Glomerular visceral epithelial cell (primary cell): ENCODE data around the gene CHST5.

Experiments
- DNase-seq: peaks from one replicate; pipeline ENCODE4 v3.0.0-alpha.2; 2016; ENCODE audit errors: extremely low spot score

Gene CHST5

GRCh38 chr16:75535901-75536300 is at the start of gene CHST5:
TSS of gene CHST5 (minus strand) at chr16:75536108. CDS start at chr16:75530384, 5,724 bp downstream.
- DNase-seq = no peak

DNA sequence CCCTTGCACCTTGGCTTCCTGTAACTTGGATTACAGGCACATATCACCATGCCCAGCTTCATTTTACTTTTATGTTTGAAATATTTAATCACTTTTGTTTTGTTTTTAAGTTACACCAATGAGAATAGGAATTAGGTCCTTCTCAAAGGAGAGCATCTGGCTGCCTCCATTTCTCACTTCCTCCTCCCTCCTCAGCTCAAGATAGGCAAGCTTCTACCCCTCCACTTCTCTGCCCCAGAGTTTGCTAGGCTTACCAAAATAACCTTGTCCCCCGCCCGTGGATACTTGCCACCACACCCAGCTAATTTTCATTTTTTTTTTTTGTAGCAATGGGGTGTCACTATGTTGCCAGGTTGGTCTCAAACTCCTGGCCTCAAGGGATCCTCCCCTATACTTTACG is 48.2 kb upstream of the CHST5 start:
- DNase-seq = no peak

- DNase-seq = no peak
These were observed 43.5 kb upstream of the CHST5 start for GRCh38 chr16:75579281-75579834.

DNA sequence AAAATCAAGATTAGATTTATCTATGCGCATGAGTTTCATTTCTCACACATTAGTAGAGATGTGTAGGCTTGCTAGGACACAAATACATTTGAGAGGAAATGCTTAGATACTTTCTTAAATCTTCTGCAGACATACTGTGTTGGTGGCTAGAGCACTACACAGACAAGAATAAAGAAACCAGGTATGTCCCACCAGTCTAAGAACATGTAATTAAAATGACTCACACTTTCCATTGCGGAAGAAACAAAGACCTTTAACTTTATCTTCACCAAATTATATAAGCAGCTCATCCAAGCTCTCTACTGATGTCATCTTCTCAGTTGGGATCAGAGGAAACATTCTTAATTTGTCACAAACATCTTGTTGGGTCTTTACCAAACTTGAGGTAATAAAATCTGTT is 42.8 kb upstream of the CHST5 start:
- DNase-seq = no peak

GRCh38 chr16:75578212-75578611 is 42.3 kb upstream of the CHST5 start:
- DNase-seq = no peak

DNA sequence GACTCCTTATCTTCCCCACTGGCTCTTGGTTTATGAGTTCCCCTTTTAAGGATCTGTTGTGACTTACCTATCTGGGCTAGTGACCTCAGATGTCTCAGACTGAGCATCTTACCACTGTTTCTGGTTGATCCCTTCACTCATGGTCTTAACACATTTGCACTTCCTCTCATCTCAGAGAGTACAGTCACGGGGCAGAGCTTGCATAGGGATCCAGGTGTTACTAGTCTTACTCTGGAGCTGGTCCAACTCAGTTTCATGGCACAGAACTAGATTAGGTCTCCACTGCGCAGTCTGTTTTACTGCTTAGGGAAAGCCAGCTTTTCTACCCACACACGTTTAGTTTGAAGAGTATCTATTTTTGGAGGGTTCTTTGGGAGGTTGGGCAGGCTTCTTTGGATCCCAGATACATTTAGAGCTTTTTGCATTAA is 40.5 kb upstream of the CHST5 start:
- DNase-seq = no peak

DNA sequence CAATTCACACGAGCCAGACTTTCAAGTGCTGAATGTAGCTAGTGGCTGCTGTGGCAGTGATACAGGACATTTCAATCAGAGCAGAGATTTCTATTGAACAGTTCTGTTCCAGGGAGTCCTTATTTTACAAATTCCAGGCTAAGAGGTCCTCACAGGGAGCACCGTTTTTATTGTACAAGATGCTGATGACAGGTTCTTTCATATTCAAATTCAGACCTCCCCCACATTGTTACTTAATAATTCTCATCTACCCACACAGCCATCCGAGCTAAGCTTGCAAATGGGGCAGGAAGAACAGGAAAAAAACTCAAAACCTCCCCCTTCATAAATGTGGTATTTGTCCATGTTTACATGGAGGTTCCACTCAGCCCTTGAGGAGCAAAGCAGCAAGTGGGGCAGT is 40.0 kb upstream of the CHST5 start:
- DNase-seq = no peak

- no peak for DNase-seq
These were observed 38.0 kb upstream of the CHST5 start for GRCh38 chr16:75573955-75574354.

DNA sequence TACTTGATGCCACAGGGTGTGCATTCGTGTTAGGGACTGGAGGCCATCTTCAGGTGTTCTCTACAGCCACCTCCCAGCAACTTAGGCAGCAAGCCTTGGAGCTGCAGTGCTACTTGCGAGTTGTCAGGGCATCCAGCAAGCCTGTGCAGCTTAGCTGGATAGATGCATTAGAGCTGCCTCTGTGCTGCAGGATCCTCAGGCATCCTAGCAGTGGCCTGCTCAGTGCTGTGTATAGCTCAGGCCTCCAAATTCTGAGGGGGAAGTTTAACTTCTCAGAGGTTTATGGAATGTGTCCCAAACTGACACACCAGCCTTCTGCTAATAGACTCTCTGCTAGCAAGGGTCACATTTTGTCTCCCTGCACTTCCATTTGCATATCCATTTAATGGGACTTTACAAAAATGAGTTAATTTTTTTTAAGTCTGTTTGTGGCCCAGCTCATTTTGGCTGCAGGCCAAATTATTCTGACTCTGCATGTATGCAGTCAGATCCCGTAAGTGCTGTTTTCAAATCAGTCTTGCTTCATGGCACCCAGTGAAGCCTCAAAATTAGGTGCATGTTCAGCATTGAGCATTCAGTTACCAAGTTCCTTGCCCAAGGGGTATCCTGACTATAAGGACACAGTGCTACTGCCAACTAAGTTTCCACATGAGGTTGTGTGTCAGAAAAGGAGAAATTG is 37.1 kb upstream of the CHST5 start:
- DNase-seq = no peak

DNA sequence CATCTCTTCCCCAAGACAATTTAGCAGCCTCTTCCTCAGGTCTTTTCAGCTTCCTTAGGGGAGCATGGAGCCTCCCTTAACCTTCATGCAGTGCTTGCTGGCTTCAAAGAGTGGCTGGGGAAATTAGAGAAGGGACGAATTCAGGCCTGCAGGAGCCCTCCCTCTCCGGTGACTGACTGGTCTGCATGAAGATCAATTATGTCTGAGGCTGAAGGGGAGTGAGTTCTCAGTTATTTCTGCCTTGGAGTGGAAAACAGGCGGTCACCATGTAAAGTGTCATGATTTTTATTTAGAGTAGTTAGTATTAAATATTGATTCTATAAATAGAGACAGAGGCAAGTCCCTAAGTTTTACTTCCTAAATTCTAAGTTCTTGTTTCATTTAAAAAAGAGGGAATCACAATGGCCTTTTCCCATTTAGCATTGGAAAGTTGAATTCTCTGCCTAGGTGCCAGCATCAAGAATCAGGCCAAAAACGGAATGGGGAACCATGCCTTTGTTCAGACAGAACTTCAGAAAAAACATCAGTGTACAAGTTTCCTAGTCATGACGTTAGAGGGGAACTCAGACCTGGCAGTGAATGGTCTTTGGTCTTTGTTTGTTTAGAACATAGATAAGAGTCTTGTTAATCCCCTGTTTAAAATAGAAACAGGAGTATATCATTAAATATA is 34.6 kb upstream of the CHST5 start:
- DNase-seq = no peak

GRCh38 chr16:75567911-75568310 is 32.0 kb upstream of the CHST5 start:
- DNase-seq = no peak

- DNase-seq = no peak
These were observed 30.9 kb upstream of the CHST5 start for GRCh38 chr16:75566758-75567255.

GRCh38 chr16:75566040-75566757 is 30.3 kb upstream of the CHST5 start, which contains the start of gene GABARAPL2:
TSS of gene GABARAPL2 (plus strand) at chr16:75566379. CDS start at chr16:75566487, 108 bp downstream.
- DNase-seq = peak; percentile 78

DNA sequence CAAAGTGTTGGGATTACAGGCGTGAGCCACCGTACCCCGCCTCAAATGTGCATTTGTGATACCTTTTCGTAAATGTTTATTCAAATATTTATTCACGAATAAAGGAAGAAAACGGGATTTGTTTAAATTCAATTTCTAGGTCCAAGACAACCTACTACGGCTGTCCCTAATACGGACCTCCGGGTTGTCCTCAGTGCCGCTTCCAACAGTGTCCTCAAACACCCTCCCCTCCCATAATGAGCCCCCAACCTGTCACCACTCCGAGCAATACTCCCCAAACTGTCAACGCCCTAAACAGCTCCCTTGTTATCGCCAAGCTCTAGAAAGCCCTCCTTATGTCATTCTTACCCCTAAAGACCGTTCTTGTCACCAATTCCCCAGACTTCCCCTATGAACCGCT is 29.7 kb upstream of the CHST5 start:
- DNase-seq = no peak

- no peak for DNase-seq
These were observed 23.9 kb upstream of the CHST5 start for GRCh38 chr16:75559564-75560372.

DNA sequence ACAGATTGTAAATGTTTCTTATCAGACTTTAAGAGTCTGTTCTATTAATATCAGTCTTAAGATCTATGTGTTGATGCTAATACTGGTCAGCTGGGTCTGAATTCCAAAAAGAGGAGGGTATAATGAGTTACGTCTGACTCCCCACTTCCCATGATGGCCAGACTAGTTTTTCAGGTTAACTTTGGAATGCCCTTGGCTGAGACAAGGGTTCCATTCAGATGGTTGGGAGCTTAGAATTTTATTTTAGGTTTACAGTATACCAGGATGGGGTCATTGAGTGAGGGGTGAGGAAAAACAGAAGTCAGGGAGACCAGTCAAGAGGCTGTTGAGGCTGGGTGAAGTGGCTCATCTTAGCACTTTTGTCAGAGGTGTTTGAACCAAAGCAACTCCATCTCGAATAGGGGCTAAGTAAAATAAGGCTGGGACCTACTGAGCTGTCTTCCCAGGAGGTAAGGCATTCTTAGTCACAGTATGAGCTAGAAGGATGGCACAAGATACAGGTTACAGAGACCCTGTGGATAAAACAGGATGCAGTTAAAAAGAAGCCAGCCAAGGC is 23.0 kb upstream of the CHST5 start:
- no peak for DNase-seq

- DNase-seq = no peak
These were observed 20.6 kb upstream of the CHST5 start for GRCh38 chr16:75556431-75556950.

GRCh38 chr16:75555707-75556430 is 20.0 kb upstream of the CHST5 start, which contains the start of gene TMEM231:
TSS of gene TMEM231 (minus strand) at chr16:75556252. CDS start at chr16:75556209, 43 bp downstream.
- DNase-seq = peak; percentile 86

DNA sequence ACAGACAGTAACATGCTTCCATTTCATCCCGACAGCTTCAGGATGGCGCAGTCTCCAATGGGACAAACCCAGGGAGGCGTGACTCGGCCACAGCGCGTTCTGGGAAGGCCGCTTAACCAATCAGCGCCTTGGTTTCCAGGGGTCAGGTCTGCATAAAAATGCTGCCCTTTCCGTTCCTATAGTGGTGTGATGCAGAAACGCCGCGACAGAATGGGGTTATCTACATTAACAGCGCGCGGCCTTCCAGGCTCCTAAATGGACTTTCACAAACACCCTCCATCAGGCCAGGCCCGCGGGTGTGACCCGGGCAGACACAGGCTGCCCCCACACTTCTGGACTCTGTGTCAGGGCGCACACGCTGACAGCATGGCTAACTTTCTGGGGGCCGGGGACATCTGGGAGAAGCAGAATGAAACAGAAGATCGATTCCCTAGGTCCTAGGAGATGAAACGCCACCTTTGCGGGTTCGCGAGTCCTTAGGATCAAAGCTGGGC is 19.4 kb upstream of the CHST5 start:
- DNase-seq = peak; percentile 83

DNA sequence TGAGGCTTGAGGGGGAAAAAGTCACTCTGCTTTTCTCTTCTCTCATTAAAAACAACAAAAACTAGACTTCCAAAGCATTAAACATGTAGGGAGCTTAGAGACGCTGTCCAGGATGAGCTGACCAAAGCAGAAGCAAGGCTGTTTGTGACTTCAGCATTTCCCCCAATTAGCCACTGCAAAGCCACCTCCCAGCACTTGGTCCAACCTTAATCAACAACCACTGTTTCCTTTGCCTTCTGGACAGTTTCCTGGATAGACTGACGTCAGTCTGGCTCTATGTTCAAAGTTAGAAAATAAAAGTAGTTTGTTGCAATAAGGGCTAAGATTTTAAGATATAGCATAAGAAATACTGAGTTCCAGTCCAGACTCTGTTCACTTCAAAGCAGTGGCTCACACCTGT is 17.0 kb upstream of the CHST5 start:
- DNase-seq = no peak
